Activated naive CD4-positive, alpha-beta T cell treated with Interleukin-2 at 50 U/mL for 16 hours (primary cell): ENCODE results near the gene GPR150.

Experiments
- DNase-seq: peaks from one replicate; pipeline ENCODE4 v3.0.0-alpha.2; 2020

Gene GPR150

GRCh38 chr5:95654196-95654595, 34.3 kb downstream of the GPR150 start:
- no peak for DNase-seq

GRCh38 chr5:95655575-95655974, 35.7 kb downstream of the GPR150 start:
- DNase-seq = no peak

GRCh38 chr5:95660060-95660459, 40.2 kb downstream of the GPR150 start:
- DNase-seq = no peak

- DNase-seq = no peak
These were observed 43.1 kb downstream of the GPR150 start for GRCh38 chr5:95662946-95663345.

GRCh38 chr5:95664204-95664786, 44.4 kb downstream of the GPR150 start:
- DNase-seq = peak; percentile 20

GRCh38 chr5:95667061-95667618, 47.3 kb downstream of the GPR150 start:
- no peak for DNase-seq

GRCh38 chr5:95667678-95668077, 47.8 kb downstream of the GPR150 start:
- DNase-seq = no peak

GRCh38 chr5:95668216-95668615, 48.3 kb downstream of the GPR150 start:
- no peak for DNase-seq

GRCh38 chr5:95668728-95669127, 48.8 kb downstream of the GPR150 start:
- DNase-seq = no peak

- DNase-seq = no peak
These were observed 49.7 kb downstream of the GPR150 start for GRCh38 chr5:95669540-95669939.

- DNase-seq = no peak
These were observed 50.1 kb downstream of the GPR150 start for GRCh38 chr5:95669985-95670384.

- DNase-seq = no peak
These were observed 50.7 kb downstream of the GPR150 start for GRCh38 chr5:95670568-95670967.
